Esophagus muscularis mucosa (tissue), 3 donors: ENCODE data around the gene GHRL.

Experiments
- CTCF ChIP-seq, 3 experiments: fragments of 200-600 bp in 2 of 3; fragments of 450-650 bp in 1 of 3; sonication (generic) in 2 of 3; IDR thresholded peaks; one replicate each; pipeline ENCODE4 v1.5.1; 2017 to 2019; ENCODE audit warnings: antibody characterized with exemption in 3 of 3, mild to moderate bottlenecking in 2 of 3, moderate library complexity in 1 of 3
- EP300 ChIP-seq: sonication (generic); formaldehyde crosslinking; IDR thresholded peaks from one replicate; pipeline ENCODE4 v1.6.1; 2017; ENCODE audit warnings: antibody characterized with exemption

- TF ChIP-seq EP300, result no peak
- no peak for TF ChIP-seq CTCF (IDR thresholded peaks at IDR 0.05)
Observed at GRCh38 chr3:10304905-10305304, 12.2 kb upstream of the GHRL start.
